Spleen (tissue), 11 donors: ENCODE measurements around the gene HSPB2. TPM values are rescaled to one million over a fixed set of nuclear protein-coding genes. Genes with fewer than 3 reads are reported as not detected.

Source experiments
- DNase-seq: peaks from one replicate; pipeline ENCODE4 v3.0.0-alpha.2; 2020
- H3K27ac ChIP-seq, 8 donors: fragments of 200-600 bp; sonication (generic) in 7 of 8; 1 replicate in 4 of 8; 2 replicates in 4 of 8; pipeline versions ENCODE4 v1.5.0 to v1.8.0; 2016 to 2021; ENCODE audit warnings: inconsistent platforms in 4 of 8, mild to moderate bottlenecking in 4 of 8, moderate library complexity in 1 of 8
- H3K27me3 ChIP-seq, 7 donors: fragments of 200-600 bp; sonication (generic) in 6 of 7; replicated peaks in 1 of 7; 1 replicate in 4 of 7; 2 replicates in 3 of 7; pipeline versions ENCODE4 v1.5.0 to v1.8.0; 2016 to 2021; ENCODE audit warnings: inconsistent platforms in 3 of 7, mild to moderate bottlenecking in 1 of 7
- H3K36me3 ChIP-seq, 6 donors: fragments of 200-600 bp; sonication (generic) in 5 of 6; 1 replicate in 4 of 6; 2 replicates in 2 of 6; pipeline versions ENCODE4 v1.5.0 to v1.8.0; 2016 to 2021; ENCODE audit warnings: inconsistent platforms in 2 of 6
- H3K4me1 ChIP-seq, 6 donors: fragments of 200-600 bp; sonication (generic) in 5 of 6; 1 replicate in 3 of 6; 2 replicates in 3 of 6; pipeline versions ENCODE4 v1.5.0 to v1.8.0; 2016 to 2021; ENCODE audit warnings: inconsistent platforms in 3 of 6
- H3K4me3 ChIP-seq, 8 donors: fragments of 200-600 bp; sonication (generic) in 7 of 8; 1 replicate in 4 of 8; 2 replicates in 4 of 8; pipeline versions ENCODE4 v1.5.0 to v1.8.0; 2016 to 2021; ENCODE audit warnings: inconsistent platforms in 4 of 8, mild to moderate bottlenecking in 4 of 8, moderate library complexity in 2 of 8
- H3K9me3 ChIP-seq, 8 donors: fragments of 200-600 bp; sonication (generic) in 7 of 8; 1 replicate in 4 of 8; 2 replicates in 4 of 8; pipeline versions ENCODE4 v1.5.0 to v1.8.0; 2016 to 2021; ENCODE audit warnings: inconsistent platforms in 4 of 8
- POLR2A ChIP-seq, 3 donors: fragments of 450-650 bp; IDR thresholded peaks; one replicate each; pipeline ENCODE4 v1.5.1; 2017; ENCODE audit warnings: antibody characterized with exemption in 3 of 3, mild to moderate bottlenecking in 1 of 3
- POLR2AphosphoS5 ChIP-seq, 3 donors: sonication (generic); formaldehyde crosslinking; IDR thresholded peaks; one replicate each; pipeline ENCODE4 v1.5.1; 2017; ENCODE audit warnings: antibody characterized with exemption in 3 of 3
- WGBS, 5 donors: extraction: QIAGEN DNeasy Blood & Tissue Kit in 3 of 5; methylation state at CpG; one replicate each; pipeline versions ENCODE4 v1.1.5 to v1.1.7; 2013 to 2018; 5-methylcytosine and 5-hydroxymethylcytosine counted together
- intact Hi-C: fragments of 100-400 bp; cut with DNase I; formaldehyde crosslinking; loops from one replicate; pipeline ENCODE4 v1.15.0; 2023; ENCODE audit warnings: low total_unique reads
- polyA plus RNA-seq, 3 donors: library from polyadenylated mRNA; stranded (reverse); fragments of 200-250 nt; gene quantifications; one replicate each; pipeline ENCODE4 v1.2.1, GENCODE V29; 2013
- total RNA-seq, 7 donors: library from RNA; depleted of rRNA in 3 of 7; stranded (reverse); fragments of >200 nt in 3 of 7; fragmentation: NEBNext Ultra II Directional in 4 of 7; extraction: Animal tissue kit (Norgen Biotek cat#: 25700) in 4 of 7; gene quantifications; one replicate each; pipeline versions ENCODE4 v1.1.0 to v1.2.1, GENCODE V29; 2016 to 2021
- TF ChIP-seq, protein P1 (sequence below), 11 experiments: fragments of 200-600 bp in 7 of 11; fragments of 450-650 bp in 4 of 11; sonication (generic) in 4 of 11; IDR thresholded peaks in 8 of 11; conservative IDR thresholded peaks in 3 of 11; 1 replicate in 7 of 11; 2 replicates in 4 of 11; pipeline versions ENCODE4 v1.4.0 to v1.8.0; 2016 to 2021; ENCODE audit warnings: antibody characterized with exemption in 11 of 11, inconsistent platforms in 4 of 11, mild to moderate bottlenecking in 1 of 11
- donor health status: healthy with polysubstance abuse.
- donor health status: DM: no; HTN: no; CAD: no; lungs with moderate emphysema.
- donor health status: DM: no; HTN: no; CAD: no.
- donor health status: Bipolar disorder and iron deficiency.
- donor health status: healthy.
- donor health status: DM: no; HTN: no; CAD: no.
- donor health status: DM: yes; HTN: yes; CAD: no.

The HSPB2 gene
- total and polyA plus RNA-seq, 10 donors, result 0.60 to 6.0 (median 1.8) TPM; not detected in 2

DNA sequence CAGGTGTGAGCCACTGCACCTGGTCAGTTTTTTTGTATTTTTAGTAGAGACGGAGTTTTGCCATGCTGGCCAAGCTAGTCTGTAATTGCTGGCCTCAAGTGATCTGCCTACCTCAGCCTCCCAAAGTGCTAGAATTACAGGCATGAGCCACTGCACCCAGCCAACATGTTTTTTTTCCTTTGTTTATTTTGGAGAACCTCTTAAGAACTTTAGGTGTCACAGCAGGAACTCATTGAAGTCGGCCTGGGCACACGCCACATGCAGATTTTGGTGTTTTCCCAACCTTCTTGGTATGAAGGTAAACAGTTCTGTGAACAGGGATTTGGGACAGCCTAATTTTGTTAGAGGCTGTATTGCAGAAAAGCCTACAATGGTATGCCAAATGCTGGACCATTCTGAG is 34.0 kb downstream of the HSPB2 start:
- Histone ChIP-seq H3K4me3 (no peak overlapping the region), H3K27me3 (no peaks in the 10 kb centered on the region), H3K4me1 (peaks cover 0 to 13% (median 0%) of the 10 kb centered on the region in 6 donors), H3K9me3 (peaks cover 0 to 2% (median 0%) of the 10 kb centered on the region in 8 donors), H3K27ac (no peak overlapping the region), H3K36me3 (no peaks in the 10 kb centered on the region)
- intact Hi-C loops, result no loop called here
- WGBS, 5 donors, result 88 to 97% (median 90%) methylated on average over 3 of the region's 3 CpGs
- TF ChIP-seq POLR2A (IDR thresholded peaks at IDR 0.05), result no peak
- TF ChIP-seq, protein P1, sequence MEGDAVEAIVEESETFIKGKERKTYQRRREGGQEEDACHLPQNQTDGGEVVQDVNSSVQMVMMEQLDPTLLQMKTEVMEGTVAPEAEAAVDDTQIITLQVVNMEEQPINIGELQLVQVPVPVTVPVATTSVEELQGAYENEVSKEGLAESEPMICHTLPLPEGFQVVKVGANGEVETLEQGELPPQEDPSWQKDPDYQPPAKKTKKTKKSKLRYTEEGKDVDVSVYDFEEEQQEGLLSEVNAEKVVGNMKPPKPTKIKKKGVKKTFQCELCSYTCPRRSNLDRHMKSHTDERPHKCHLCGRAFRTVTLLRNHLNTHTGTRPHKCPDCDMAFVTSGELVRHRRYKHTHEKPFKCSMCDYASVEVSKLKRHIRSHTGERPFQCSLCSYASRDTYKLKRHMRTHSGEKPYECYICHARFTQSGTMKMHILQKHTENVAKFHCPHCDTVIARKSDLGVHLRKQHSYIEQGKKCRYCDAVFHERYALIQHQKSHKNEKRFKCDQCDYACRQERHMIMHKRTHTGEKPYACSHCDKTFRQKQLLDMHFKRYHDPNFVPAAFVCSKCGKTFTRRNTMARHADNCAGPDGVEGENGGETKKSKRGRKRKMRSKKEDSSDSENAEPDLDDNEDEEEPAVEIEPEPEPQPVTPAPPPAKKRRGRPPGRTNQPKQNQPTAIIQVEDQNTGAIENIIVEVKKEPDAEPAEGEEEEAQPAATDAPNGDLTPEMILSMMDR (IDR thresholded peaks at IDR 0.05 in 8 of 11, conservative IDR thresholded peaks at IDR 0.05 in 3 of 11), result no peak
- TF ChIP-seq POLR2AphosphoS5 (IDR thresholded peaks at IDR 0.05), result no peak
- DNase-seq, result no peak

DNA sequence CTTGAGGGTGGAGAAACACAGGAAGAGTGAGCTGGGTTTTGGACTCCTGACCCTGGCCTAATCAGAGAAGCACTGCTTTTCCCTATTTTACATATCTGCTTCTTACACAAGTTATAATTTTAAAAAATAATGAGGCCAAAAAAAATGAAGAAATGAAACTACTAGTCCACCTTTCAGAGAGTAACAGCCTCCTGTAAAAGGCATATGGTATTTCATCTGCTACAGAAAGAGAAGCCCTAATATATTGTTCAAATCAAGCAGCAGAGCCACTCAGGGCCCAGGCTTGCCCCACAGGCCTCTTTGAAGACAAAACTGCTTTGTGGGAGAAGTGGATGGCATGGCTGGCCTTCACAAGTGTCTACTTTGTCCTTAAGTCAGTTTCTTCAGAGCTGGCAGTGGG is 34.6 kb downstream of the HSPB2 start:
- peaks cover 0 to 6% (median 0%) of the 10 kb centered on the region in 8 donors for H3K9me3 ChIP-seq
- H3K4me3 ChIP-seq, result no peak overlapping the region
- no peaks in the 10 kb centered on the region for H3K27me3 ChIP-seq
- intact Hi-C loops, result no loop called here
- DNase-seq, result no peak
- H3K27ac ChIP-seq, result no peak overlapping the region
- TF ChIP-seq, protein P1 (IDR thresholded peaks at IDR 0.05 in 8 of 11, conservative IDR thresholded peaks at IDR 0.05 in 3 of 11), result no peak
- H3K36me3 ChIP-seq, result no peaks in the 10 kb centered on the region
- H3K4me1 ChIP-seq, result peaks cover 0 to 13% (median 0%) of the 10 kb centered on the region in 6 donors

GRCh38 chr11:111949519-111950426 is 37.2 kb downstream of the HSPB2 start:
- no peak for DNase-seq
- Histone ChIP-seq H3K4me1 (peaks cover 0 to 13% (median 0%) of the 10 kb centered on the region in 6 donors), H3K4me3 (no peak overlapping the region), H3K36me3 (no peaks in the 10 kb centered on the region), H3K27me3 (no peaks in the 10 kb centered on the region), H3K9me3 (peaks cover 0 to 6% (median 0%) of the 10 kb centered on the region in 8 donors), H3K27ac (no peak overlapping the region)
- intact Hi-C loops, result no loop called here
- WGBS, 5 donors, result 42 to 49% (median 43%) methylated on average over 7 of the region's 7 CpGs
- TF ChIP-seq, protein P1 (IDR thresholded peaks at IDR 0.05 in 8 of 11, conservative IDR thresholded peaks at IDR 0.05 in 3 of 11), result no peak
- no peak for TF ChIP-seq POLR2A (IDR thresholded peaks at IDR 0.05)
- no peak for TF ChIP-seq POLR2AphosphoS5 (IDR thresholded peaks at IDR 0.05)

DNA sequence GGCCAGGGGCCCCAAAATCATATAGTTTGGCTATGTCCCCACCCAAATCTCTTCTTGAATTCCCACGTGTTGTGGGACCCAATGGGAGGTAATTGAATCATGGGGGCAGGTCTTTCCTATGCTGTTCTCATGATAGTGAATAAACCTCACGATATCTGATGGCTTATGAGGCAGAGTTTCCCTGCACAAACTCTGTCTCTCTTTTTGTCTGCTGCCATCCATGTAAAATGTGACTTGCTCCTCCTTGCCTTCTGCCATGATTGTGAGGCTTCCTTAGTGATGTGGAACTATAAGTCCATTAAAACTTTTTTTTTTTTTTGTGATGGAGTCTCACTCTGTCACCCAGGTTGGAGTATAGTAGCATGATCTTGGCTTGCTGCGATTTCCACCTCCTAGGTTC is 39.0 kb downstream of the HSPB2 start:
- TF ChIP-seq POLR2A (IDR thresholded peaks at IDR 0.05) (no peak), POLR2AphosphoS5 (IDR thresholded peaks at IDR 0.05) (no peak)
- TF ChIP-seq, protein P1 (IDR thresholded peaks at IDR 0.05 in 8 of 11, conservative IDR thresholded peaks at IDR 0.05 in 3 of 11), result no peak
- WGBS, 5 donors, result 89 to 97% (median 93%) methylated on average over 3 of the region's 3 CpGs
- no peaks in the 10 kb centered on the region for H3K27me3 ChIP-seq

More for the DNA sequence above, 39.0 kb downstream of the HSPB2 start:
- Histone ChIP-seq H3K27ac (no peak overlapping the region), H3K4me1 (peaks cover 0 to 13% (median 0%) of the 10 kb centered on the region in 6 donors), H3K36me3 (no peaks in the 10 kb centered on the region), H3K9me3 (peaks cover 0 to 6% (median 0%) of the 10 kb centered on the region in 8 donors), H3K4me3 (no peak overlapping the region)
- intact Hi-C loops, result no loop called here
- DNase-seq, result no peak
